PC-9 (cell line): ENCODE results near the gene SLC41A3. TPM values are rescaled to one million over a fixed set of nuclear protein-coding genes. Genes with fewer than 3 reads are reported as not detected.

Experiments used
- BruUV-seq: library from RNA; stranded (reverse); fragments of 400-500 nt; replicated peaks from 2 replicates; lab custom pipeline; 2021; lab: Mats Ljungman, UMichigan
- CTCF ChIA-PET: fragments of 300-600 bp; sonication (Branson Sonifier 250); formaldehyde crosslinking; loops from one replicate; lab custom pipeline; 2022; ENCODE audit warnings: antibody characterized with exemption; lab: Charles Lee
- POLR2A ChIA-PET: fragments of 300-600 bp; sonication (Branson Sonifier 250); formaldehyde crosslinking; loops from one replicate; lab custom pipeline; 2022; ENCODE audit warnings: antibody characterized with exemption; ENCODE audit not compliant: unreplicated experiment; lab: Charles Lee
- DNase-seq, 2 experiments: peaks; one replicate each; pipeline versions ENCODE4 v3.0.0 to v3.0.0-alpha.2; 2015 to 2022; ENCODE audit warnings: mixed read lengths in 1 of 2
- H2AFZ ChIP-seq: fragments of 200-600 bp; sonication (generic); 2 replicates; pipeline ENCODE4 v1.8.1; 2017; ENCODE audit warnings: antibody characterized with exemption
- H3F3A ChIP-seq: fragments of 200-600 bp; sonication (generic); 2 replicates; pipeline ENCODE4 v1.8.1; 2017; ENCODE audit warnings: antibody characterized with exemption, mild to moderate bottlenecking, low read depth; ENCODE audit not compliant: insufficient read depth
- H3K27ac ChIP-seq: fragments of 200-600 bp; sonication (generic); 2 replicates; pipeline ENCODE4 v1.6.1; 2016; ENCODE audit warnings: mixed run types
- H3K27me3 ChIP-seq: fragments of 200-600 bp; sonication (generic); 2 replicates; pipeline ENCODE4 v1.6.1; 2016; ENCODE audit warnings: low read depth, mixed run types; ENCODE audit not compliant: insufficient read depth
- H3K36me3 ChIP-seq: fragments of 200-600 bp; sonication (generic); 2 replicates; pipeline ENCODE4 v1.6.1; 2016; ENCODE audit warnings: low read depth, mixed run types
- H3K4me1 ChIP-seq: fragments of 200-600 bp; sonication (generic); replicated peaks from 2 replicates; pipeline ENCODE4 v1.6.1; 2016; ENCODE audit warnings: mixed run types; ENCODE audit not compliant: insufficient read depth
- H3K4me2 ChIP-seq: fragments of 200-600 bp; sonication (generic); 2 replicates; pipeline ENCODE4 v1.6.1; 2017; ENCODE audit warnings: mixed run types
- H3K4me3 ChIP-seq: fragments of 200-600 bp; sonication (generic); 2 replicates; pipeline ENCODE4 v1.6.1; 2016; ENCODE audit warnings: mixed run types
- H3K79me2 ChIP-seq: fragments of 200-600 bp; sonication (generic); 2 replicates; pipeline ENCODE4 v1.6.1; 2017; ENCODE audit warnings: low read depth, mixed run types
- H3K9me2 ChIP-seq: fragments of 200-600 bp; sonication (generic); 2 replicates; pipeline ENCODE4 v1.8.1; 2017; ENCODE audit warnings: mild to moderate bottlenecking; ENCODE audit not compliant: insufficient read depth
- H3K9me3 ChIP-seq: fragments of 200-600 bp; sonication (generic); 2 replicates; pipeline ENCODE4 v1.8.1; 2016; ENCODE audit warnings: low read depth; ENCODE audit not compliant: insufficient read depth
- H4K20me1 ChIP-seq: fragments of 200-600 bp; sonication (generic); 2 replicates; pipeline ENCODE4 v1.8.1; 2017; ENCODE audit not compliant: insufficient read depth
- CTCF ChIP-seq: fragments of 200-600 bp; sonication (generic); conservative IDR thresholded peaks from 2 replicates; pipeline ENCODE4 v1.6.1; 2017; ENCODE audit warnings: mixed run types, antibody characterized with exemption, mild to moderate bottlenecking, moderate library complexity
- EZH2 ChIP-seq: fragments of 200-600 bp; sonication (generic); IDR thresholded peaks from 2 replicates; pipeline ENCODE4 v1.8.0; 2017; ENCODE audit warnings: antibody characterized with exemption, low read depth
- intact Hi-C: fragments of 100-400 bp; cut with micrococcal nuclease; formaldehyde crosslinking; loops from one replicate; pipeline ENCODE4 v1.10.0; 2022; ENCODE audit not compliant: unreplicated experiment
- total RNA-seq: library from RNA; stranded (reverse); gene quantifications from 2 replicates; pipeline ENCODE4 v1.2.3, GENCODE V29; 2021

Gene SLC41A3
- total RNA-seq, 1 experiment from 2014 or later = 67.0 TPM

GRCh38 chr3:126110431-126111125, 26.7 kb upstream of the SLC41A3 start:
- ChIA-PET POLR2A (no interaction called here), CTCF (no interaction called here)
- no peak for TF ChIP-seq EZH2
- TF ChIP-seq CTCF = no peak
- H3K79me2 ChIP-seq = no peaks in the 10 kb centered on the region
- no peaks in the 10 kb centered on the region for H3K4me1 ChIP-seq
- DNase-seq = no peak
- no peaks in the 10 kb centered on the region for H4K20me1 ChIP-seq
- no peak overlapping the region for H3K4me3 ChIP-seq
- no peak overlapping the region for H3K4me2 ChIP-seq
- no peaks in the 10 kb centered on the region for H3K27me3 ChIP-seq
- intact Hi-C loops = no loop called here
- no peak overlapping the region for H3K27ac ChIP-seq
- no TSS peak for BruUV-seq
- H3F3A ChIP-seq = no peaks in the 10 kb centered on the region
- H2AFZ ChIP-seq = no peak overlapping the region
- H3K9me2 ChIP-seq = no peaks in the 10 kb centered on the region
- no peaks in the 10 kb centered on the region for H3K36me3 ChIP-seq
- no peaks in the 10 kb centered on the region for H3K9me3 ChIP-seq

- Histone ChIP-seq H3K27ac (no peak overlapping the region), H3K36me3 (no peaks in the 10 kb centered on the region), H3K4me1 (no peaks in the 10 kb centered on the region), H3K27me3 (no peaks in the 10 kb centered on the region), H3K9me2 (no peaks in the 10 kb centered on the region), H3F3A (no peaks in the 10 kb centered on the region), H3K4me3 (no peak overlapping the region), H4K20me1 (no peaks in the 10 kb centered on the region), H2AFZ (no peak overlapping the region), H3K9me3 (no peaks in the 10 kb centered on the region), H3K4me2 (no peak overlapping the region), H3K79me2 (no peaks in the 10 kb centered on the region)
- CTCF ChIA-PET = no interaction called here
- no peak for DNase-seq
- no TSS peak for BruUV-seq
- POLR2A ChIA-PET = no interaction called here
- TF ChIP-seq CTCF = no peak
- no peak for TF ChIP-seq EZH2
- intact Hi-C loops = no loop called here
Measured at GRCh38 chr3:126109880-126110235, 25.9 kb upstream of the SLC41A3 start.

GRCh38 chr3:126109146-126109879, 25.4 kb upstream of the SLC41A3 start:
- no peak for DNase-seq
- Histone ChIP-seq H3K4me3 (no peak overlapping the region), H3F3A (no peaks in the 10 kb centered on the region), H3K27me3 (no peaks in the 10 kb centered on the region), H2AFZ (no peak overlapping the region), H3K27ac (no peak overlapping the region), H3K4me2 (no peak overlapping the region), H3K4me1 (no peaks in the 10 kb centered on the region), H3K79me2 (no peaks in the 10 kb centered on the region), H3K36me3 (no peaks in the 10 kb centered on the region), H4K20me1 (no peaks in the 10 kb centered on the region), H3K9me3 (no peaks in the 10 kb centered on the region), H3K9me2 (no peaks in the 10 kb centered on the region)
- ChIA-PET POLR2A (no interaction called here), CTCF (no interaction called here)
- BruUV-seq = no TSS peak
- intact Hi-C loops = no loop called here
- TF ChIP-seq EZH2 = no peak
- no peak for TF ChIP-seq CTCF
